ENCODE data around the gene DGKA.
"Not testable (repeated sequence)": the region's sequence is repeated elsewhere in the genome, so short reads cannot be mapped to it uniquely, and the experiment has no call there.

DNA sequence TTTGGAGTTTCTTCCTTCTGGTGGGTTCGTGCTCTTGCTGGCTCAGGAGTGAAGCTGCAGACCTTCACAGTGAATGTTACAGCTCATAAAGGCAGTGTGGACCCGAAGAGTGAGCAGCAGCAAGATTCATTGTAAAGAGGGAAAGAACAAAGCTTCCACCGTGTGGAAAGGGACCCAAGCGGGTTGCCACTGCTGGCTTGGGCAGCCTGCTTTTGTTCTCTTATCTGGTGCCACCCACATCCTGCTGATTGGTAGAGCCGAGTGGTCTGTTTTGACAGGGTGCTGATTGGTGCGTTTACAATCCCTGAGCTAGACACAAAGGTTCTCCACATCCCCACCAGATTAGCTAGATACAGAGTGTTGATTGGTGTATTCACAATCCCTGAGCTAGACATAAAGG lies 68.6 kb downstream of the DGKA start:
- TF ChIP-seq, protein P1, sequence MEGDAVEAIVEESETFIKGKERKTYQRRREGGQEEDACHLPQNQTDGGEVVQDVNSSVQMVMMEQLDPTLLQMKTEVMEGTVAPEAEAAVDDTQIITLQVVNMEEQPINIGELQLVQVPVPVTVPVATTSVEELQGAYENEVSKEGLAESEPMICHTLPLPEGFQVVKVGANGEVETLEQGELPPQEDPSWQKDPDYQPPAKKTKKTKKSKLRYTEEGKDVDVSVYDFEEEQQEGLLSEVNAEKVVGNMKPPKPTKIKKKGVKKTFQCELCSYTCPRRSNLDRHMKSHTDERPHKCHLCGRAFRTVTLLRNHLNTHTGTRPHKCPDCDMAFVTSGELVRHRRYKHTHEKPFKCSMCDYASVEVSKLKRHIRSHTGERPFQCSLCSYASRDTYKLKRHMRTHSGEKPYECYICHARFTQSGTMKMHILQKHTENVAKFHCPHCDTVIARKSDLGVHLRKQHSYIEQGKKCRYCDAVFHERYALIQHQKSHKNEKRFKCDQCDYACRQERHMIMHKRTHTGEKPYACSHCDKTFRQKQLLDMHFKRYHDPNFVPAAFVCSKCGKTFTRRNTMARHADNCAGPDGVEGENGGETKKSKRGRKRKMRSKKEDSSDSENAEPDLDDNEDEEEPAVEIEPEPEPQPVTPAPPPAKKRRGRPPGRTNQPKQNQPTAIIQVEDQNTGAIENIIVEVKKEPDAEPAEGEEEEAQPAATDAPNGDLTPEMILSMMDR (conservative IDR thresholded peaks at IDR 0.05; ENCODE audit: low read length) = not testable (repeated sequence)
- not testable (repeated sequence) for TF ChIP-seq EZH2phosphoT487 (IDR thresholded peaks at IDR 0.05; ENCODE audit: borderline replicate concordance, low read depth, low read length)
